ENCODE measurements around the gene CYBRD1.
"Not testable (repeated sequence)": the region's sequence is repeated elsewhere in the genome, so short reads cannot be mapped to it uniquely, and the experiment has no call there.

CYBRD1 gene

GRCh38 chr2:171524018-171524401 is 1.7 kb downstream of the CYBRD1 start:
- in situ Hi-C loops (cut with HindIII; ENCODE audit: low pct_ligation_motif_present, low sequenced_read_pairs): no loop called here
- no peak for DNase-seq
- no peak for TF ChIP-seq CTCF (IDR thresholded peaks at IDR 0.05; ENCODE audit: low read depth, low read length, missing control alignments)
- peak overlapping the region; percentile 74 for H3K27ac ChIP-seq
- peak overlapping the region; percentile 86 for H3K4me3 ChIP-seq (ENCODE audit: low read depth, low read length)
- no peaks in the 10 kb centered on the region for H3K36me3 ChIP-seq (replicated peaks)
- H3K27me3 ChIP-seq (replicated peaks): no peaks in the 10 kb centered on the region

GRCh38 chr2:171529914-171530313 is 7.6 kb downstream of the CYBRD1 start:
- Histone ChIP-seq H3K36me3 (replicated peaks) (no peaks in the 10 kb centered on the region), H3K27me3 (replicated peaks) (no peaks in the 10 kb centered on the region), H3K27ac (no peak overlapping the region), H3K4me3 (ENCODE audit: low read depth, low read length) (no peak overlapping the region)
- no peak for DNase-seq
- in situ Hi-C loops (cut with HindIII; ENCODE audit: low pct_ligation_motif_present, low sequenced_read_pairs): no loop called here
- peak; percentile 80 for TF ChIP-seq CTCF (IDR thresholded peaks at IDR 0.05; ENCODE audit: low read depth, low read length, missing control alignments)

- in situ Hi-C loops (cut with HindIII; ENCODE audit: low pct_ligation_motif_present, low sequenced_read_pairs): no loop called here
- no peaks in the 10 kb centered on the region for H3K27me3 ChIP-seq (replicated peaks)
- no peak overlapping the region for H3K4me3 ChIP-seq (ENCODE audit: low read depth, low read length)
- DNase-seq: no peak
- peak overlapping the region; percentile 72 for H3K27ac ChIP-seq
- H3K36me3 ChIP-seq (replicated peaks): no peaks in the 10 kb centered on the region
- no peak for TF ChIP-seq CTCF (IDR thresholded peaks at IDR 0.05; ENCODE audit: low read depth, low read length, missing control alignments)
These were observed 8.1 kb downstream of the CYBRD1 start for GRCh38 chr2:171530378-171530777.

GRCh38 chr2:171530859-171531258 is 8.6 kb downstream of the CYBRD1 start:
- DNase-seq; H3K27me3 ChIP-seq (replicated peaks); H3K36me3 ChIP-seq (replicated peaks); in situ Hi-C loops (cut with HindIII; ENCODE audit: low pct_ligation_motif_present, low sequenced_read_pairs): not testable (repeated sequence)
- Histone ChIP-seq H3K27ac (peak overlapping the region; percentile 72), H3K4me3 (ENCODE audit: low read depth, low read length) (peak overlapping the region; percentile 12)

GRCh38 chr2:171531291-171531690 is 9.0 kb downstream of the CYBRD1 start:
- Histone ChIP-seq H3K36me3 (replicated peaks) (no peaks in the 10 kb centered on the region), H3K27me3 (replicated peaks) (no peaks in the 10 kb centered on the region), H3K4me3 (ENCODE audit: low read depth, low read length) (peak overlapping the region; percentile 12), H3K27ac (peak overlapping the region; percentile 72)
- in situ Hi-C loops (cut with HindIII; ENCODE audit: low pct_ligation_motif_present, low sequenced_read_pairs): no loop called here
- TF ChIP-seq CTCF (IDR thresholded peaks at IDR 0.05; ENCODE audit: low read depth, low read length, missing control alignments): no peak
- DNase-seq: peak; percentile 84

- Histone ChIP-seq H3K4me3 (ENCODE audit: low read depth, low read length) (no peak overlapping the region), H3K27me3 (replicated peaks) (no peaks in the 10 kb centered on the region), H3K27ac (peak overlapping the region; percentile 72), H3K36me3 (replicated peaks) (no peaks in the 10 kb centered on the region)
- no peak for DNase-seq
- in situ Hi-C loops (cut with HindIII; ENCODE audit: low pct_ligation_motif_present, low sequenced_read_pairs): no loop called here
- TF ChIP-seq CTCF (IDR thresholded peaks at IDR 0.05; ENCODE audit: low read depth, low read length, missing control alignments): no peak
These were observed 9.7 kb downstream of the CYBRD1 start for GRCh38 chr2:171531836-171532450.

All from brain microvascular endothelial cell (primary cell).